ENCODE measurements around the gene GADD45A. TPM values are rescaled to one million over a fixed set of nuclear protein-coding genes. Genes with fewer than 3 reads are reported as not detected.
A peak's percentile ranks its signal among the peaks of the same experiment; 100 is the strongest.

The GADD45A gene
- polyA plus RNA-seq, 2 of the 4 experiments (the other 2 are of a cell fraction): 36.0 to 44.7 TPM

- Histone ChIP-seq H3K4me3 (no peak overlapping the region), H3K27ac (peak overlapping the region in 1 of 2 experiments; percentile 23; a peak in 2 of 6 replicates), H3K4me2 (no peak overlapping the region), H3K9me3 (no peaks in the 10 kb centered on the region), H3K4me1 (peaks cover 27% of the 10 kb centered on the region)
- ChIA-PET POLR2A (no interaction called here), CTCF (interaction anchor here (1.4 kb wide), 1 partner anchor 387 kb away, joined by 3 read pairs; no protein-coding TSS in a partner anchor)
- ATAC-seq (no peak), DNase-seq (ENCODE audit: low read depth in 1 of 2, low spot score in 1 of 2) (no peak), FAIRE-seq (no peak)
- WGBS (ENCODE audit: missing lambda C conversion rate): 98% methylated on average over 5 of the region's 6 CpGs
- no peak for TF ChIP-seq EHMT2 (IDR thresholded peaks at IDR 0.05; ENCODE audit: low read depth)
- TF ChIP-seq E2F6 (IDR thresholded peaks at IDR 0.05; ENCODE audit: borderline replicate concordance, low read depth): no peak
- TF ChIP-seq ESRRA (IDR thresholded peaks at IDR 0.05; ENCODE audit: borderline replicate concordance, low read length): no peak
- TF ChIP-seq HOXA7 (CRISPR knock-in tag; IDR thresholded peaks at IDR 0.05): no peak
- no peak for TF ChIP-seq BHLHE40 (IDR thresholded peaks at IDR 0.05; ENCODE audit: low read depth, low read length)
- TF ChIP-seq HOXB5 (CRISPR knock-in tag; IDR thresholded peaks at IDR 0.05): no peak
- no peak for TF ChIP-seq ZC3H11A (IDR thresholded peaks at IDR 0.05)
- TF ChIP-seq CHD2 (IDR thresholded peaks at IDR 0.05; ENCODE audit: low read length, partially characterized antibody): no peak
- TF ChIP-seq RARB (CRISPR knock-in tag; IDR thresholded peaks at IDR 0.05): no peak
- TF ChIP-seq ZSCAN20 (CRISPR knock-in tag; IDR thresholded peaks at IDR 0.05): no peak
- TF ChIP-seq POLR2A (IDR thresholded peaks at IDR 0.05; ENCODE audit: low read length): no peak
- TF ChIP-seq, protein P1, sequence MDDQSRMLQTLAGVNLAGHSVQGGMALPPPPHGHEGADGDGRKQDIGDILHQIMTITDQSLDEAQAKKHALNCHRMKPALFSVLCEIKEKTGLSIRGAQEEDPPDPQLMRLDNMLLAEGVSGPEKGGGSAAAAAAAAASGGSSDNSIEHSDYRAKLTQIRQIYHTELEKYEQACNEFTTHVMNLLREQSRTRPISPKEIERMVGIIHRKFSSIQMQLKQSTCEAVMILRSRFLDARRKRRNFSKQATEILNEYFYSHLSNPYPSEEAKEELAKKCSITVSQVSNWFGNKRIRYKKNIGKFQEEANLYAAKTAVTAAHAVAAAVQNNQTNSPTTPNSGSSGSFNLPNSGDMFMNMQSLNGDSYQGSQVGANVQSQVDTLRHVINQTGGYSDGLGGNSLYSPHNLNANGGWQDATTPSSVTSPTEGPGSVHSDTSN (IDR thresholded peaks at IDR 0.05): no peak
- TF ChIP-seq HEYL (CRISPR knock-in tag; IDR thresholded peaks at IDR 0.05): no peak
- TF ChIP-seq ATOH8 (CRISPR knock-in tag; IDR thresholded peaks at IDR 0.05; ENCODE audit: low read depth): no peak
- TF ChIP-seq MYC (IDR thresholded peaks at IDR 0.05; ENCODE audit: borderline replicate concordance, low read length): no peak
- TF ChIP-seq FOSB (CRISPR knock-in tag; IDR thresholded peaks at IDR 0.05): no peak
- TF ChIP-seq RFX5 (IDR thresholded peaks at IDR 0.05): no peak
- TF ChIP-seq NR3C1 (IDR thresholded peaks at IDR 0.05): no peak
- no peak for TF ChIP-seq ELK1 (IDR thresholded peaks at IDR 0.05; ENCODE audit: low read depth, low read length)
These were observed 47.8 kb downstream of the GADD45A start for GRCh38 chr1:67732750-67733151.

GRCh38 chr1:67733681-67734322 is 48.8 kb downstream of the GADD45A start:
- ATAC-seq: no peak
- H3K4me1 ChIP-seq: peaks cover 30% of the 10 kb centered on the region
- WGBS (ENCODE audit: missing lambda C conversion rate): 87% methylated on average over 4 of the region's 4 CpGs
- CTCF ChIA-PET: no interaction called here
- POLR2A ChIA-PET: no interaction called here
- no peak overlapping the region for H3K4me2 ChIP-seq
- H3K27ac ChIP-seq: peak overlapping the region; percentile 31 to 76; a peak in 1 of 6 replicates
- H3K4me3 ChIP-seq: no peak overlapping the region
- FAIRE-seq: no peak
- TF ChIP-seq ELK1 (IDR thresholded peaks at IDR 0.05; ENCODE audit: low read depth, low read length): no peak
- no peak for TF ChIP-seq POLR2AphosphoS2 (conservative IDR thresholded peaks at IDR 0.05; ENCODE audit: low read length)
- no peak for TF ChIP-seq CEBPB (IDR thresholded peaks at IDR 0.05)
- TF ChIP-seq HMGXB4 (CRISPR knock-in tag; IDR thresholded peaks at IDR 0.05; ENCODE audit: borderline replicate concordance): no peak
- no peak for TF ChIP-seq RAD21 (conservative IDR thresholded peaks at IDR 0.05 in 1 of 2, IDR thresholded peaks at IDR 0.05 in 1 of 2)
- no peak for TF ChIP-seq HOXA7 (CRISPR knock-in tag; IDR thresholded peaks at IDR 0.05)
- TF ChIP-seq HEYL (CRISPR knock-in tag; IDR thresholded peaks at IDR 0.05): no peak
- TF ChIP-seq FOSL2 (IDR thresholded peaks at IDR 0.05): no peak
- TF ChIP-seq FOSL2 (CRISPR knock-in tag; IDR thresholded peaks at IDR 0.05): no peak
- TF ChIP-seq, protein P2, sequence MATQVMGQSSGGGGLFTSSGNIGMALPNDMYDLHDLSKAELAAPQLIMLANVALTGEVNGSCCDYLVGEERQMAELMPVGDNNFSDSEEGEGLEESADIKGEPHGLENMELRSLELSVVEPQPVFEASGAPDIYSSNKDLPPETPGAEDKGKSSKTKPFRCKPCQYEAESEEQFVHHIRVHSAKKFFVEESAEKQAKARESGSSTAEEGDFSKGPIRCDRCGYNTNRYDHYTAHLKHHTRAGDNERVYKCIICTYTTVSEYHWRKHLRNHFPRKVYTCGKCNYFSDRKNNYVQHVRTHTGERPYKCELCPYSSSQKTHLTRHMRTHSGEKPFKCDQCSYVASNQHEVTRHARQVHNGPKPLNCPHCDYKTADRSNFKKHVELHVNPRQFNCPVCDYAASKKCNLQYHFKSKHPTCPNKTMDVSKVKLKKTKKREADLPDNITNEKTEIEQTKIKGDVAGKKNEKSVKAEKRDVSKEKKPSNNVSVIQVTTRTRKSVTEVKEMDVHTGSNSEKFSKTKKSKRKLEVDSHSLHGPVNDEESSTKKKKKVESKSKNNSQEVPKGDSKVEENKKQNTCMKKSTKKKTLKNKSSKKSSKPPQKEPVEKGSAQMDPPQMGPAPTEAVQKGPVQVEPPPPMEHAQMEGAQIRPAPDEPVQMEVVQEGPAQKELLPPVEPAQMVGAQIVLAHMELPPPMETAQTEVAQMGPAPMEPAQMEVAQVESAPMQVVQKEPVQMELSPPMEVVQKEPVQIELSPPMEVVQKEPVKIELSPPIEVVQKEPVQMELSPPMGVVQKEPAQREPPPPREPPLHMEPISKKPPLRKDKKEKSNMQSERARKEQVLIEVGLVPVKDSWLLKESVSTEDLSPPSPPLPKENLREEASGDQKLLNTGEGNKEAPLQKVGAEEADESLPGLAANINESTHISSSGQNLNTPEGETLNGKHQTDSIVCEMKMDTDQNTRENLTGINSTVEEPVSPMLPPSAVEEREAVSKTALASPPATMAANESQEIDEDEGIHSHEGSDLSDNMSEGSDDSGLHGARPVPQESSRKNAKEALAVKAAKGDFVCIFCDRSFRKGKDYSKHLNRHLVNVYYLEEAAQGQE (IDR thresholded peaks at IDR 0.05): no peak
- no peak for TF ChIP-seq MAX (IDR thresholded peaks at IDR 0.05)
- H3K9me3 ChIP-seq: no peaks in the 10 kb centered on the region
- no peak for DNase-seq (ENCODE audit: low read depth in 1 of 2, low spot score in 1 of 2)

All from A549 (cell line).